ENCODE data around the gene ADCY2. TPM values are rescaled to one million over a fixed set of nuclear protein-coding genes. Genes with fewer than 3 reads are reported as not detected.

ADCY2 gene
- total RNA-seq, 1 experiment from 2014 or later = 17.3 TPM

DNA sequence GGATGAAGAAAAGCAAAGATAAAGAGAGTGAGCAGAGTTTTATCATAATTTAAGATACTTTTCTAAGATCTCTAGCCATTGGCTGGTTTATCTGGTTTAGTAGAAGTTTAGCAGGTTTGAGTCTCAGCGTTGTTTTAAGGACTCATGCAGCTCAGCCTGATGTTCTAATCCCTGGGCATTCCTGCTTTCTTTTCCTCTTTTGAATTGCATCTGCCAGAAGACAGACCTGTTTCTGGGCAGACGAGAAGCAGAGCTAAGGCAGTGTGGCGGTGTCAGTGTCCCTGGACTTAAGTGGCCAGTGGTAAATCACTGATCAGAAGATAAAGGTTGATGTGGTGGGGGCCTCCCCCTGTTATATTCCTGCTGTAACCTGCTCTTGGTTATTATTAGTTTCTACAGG, 138.6 kb downstream of the ADCY2 start:
- H3K36me3 ChIP-seq (replicated peaks; ENCODE audit: control insufficient read depth, insufficient read depth, low read length) = peaks cover 3% of the 10 kb centered on the region; the same call in 1 of the 2 replicates
- no peaks in the 10 kb centered on the region for H3K27me3 ChIP-seq (ENCODE audit: control insufficient read depth, insufficient read depth, low read length)
- no peak for DNase-seq
- H3K4me3 ChIP-seq (ENCODE audit: insufficient read depth, low read depth, low read length) = no peak overlapping the region

DNA sequence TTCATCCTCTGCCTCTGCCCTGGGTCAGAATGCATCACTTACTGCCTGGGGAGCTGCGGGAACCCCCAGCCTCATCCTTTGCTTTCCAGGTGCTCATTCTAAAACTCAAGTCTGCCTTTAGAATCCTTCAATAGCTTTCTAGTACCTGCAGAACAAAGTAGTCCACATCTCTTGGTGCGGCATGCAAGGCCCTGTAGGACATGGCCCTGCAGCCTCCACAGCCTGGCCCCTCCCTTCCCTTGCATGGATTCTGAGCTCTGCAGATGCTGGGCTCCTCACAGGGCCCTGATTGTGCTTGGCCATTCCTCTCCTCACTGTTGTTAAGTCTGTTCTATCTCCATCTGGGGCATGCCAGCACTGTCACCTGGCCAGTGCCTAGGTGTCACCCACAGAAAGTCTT, 141.6 kb downstream of the ADCY2 start:
- no peaks in the 10 kb centered on the region for H3K27me3 ChIP-seq (ENCODE audit: control insufficient read depth, insufficient read depth, low read length)
- H3K36me3 ChIP-seq (replicated peaks; ENCODE audit: control insufficient read depth, insufficient read depth, low read length) = no peaks in the 10 kb centered on the region; the same call in 1 of the 2 replicates
- DNase-seq = no peak
- H3K4me3 ChIP-seq (ENCODE audit: insufficient read depth, low read depth, low read length) = no peak overlapping the region

DNA sequence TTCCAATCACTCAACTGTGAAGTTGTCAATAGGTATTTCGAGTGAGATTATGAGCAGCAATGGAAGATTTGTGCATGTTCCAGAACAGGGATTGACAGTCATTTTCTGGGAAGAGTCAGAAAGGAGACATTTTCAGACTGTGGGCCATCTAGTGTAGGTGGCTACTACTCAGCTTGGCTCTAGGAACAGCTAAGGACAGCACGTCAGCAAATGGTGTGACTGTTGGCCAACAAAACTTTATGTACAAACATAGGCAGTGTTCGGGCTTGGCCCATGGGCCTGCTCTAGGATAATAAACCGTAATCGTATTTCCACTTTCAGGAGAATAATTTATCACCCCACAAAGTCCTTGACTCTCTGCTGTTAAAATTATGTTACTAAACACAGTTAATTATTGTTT, 143.6 kb downstream of the ADCY2 start:
- H3K27me3 ChIP-seq (ENCODE audit: control insufficient read depth, insufficient read depth, low read length) = no peaks in the 10 kb centered on the region
- DNase-seq = no peak
- peaks cover 1% of the 10 kb centered on the region; the same call in 1 of the 2 replicates for H3K36me3 ChIP-seq (replicated peaks; ENCODE audit: control insufficient read depth, insufficient read depth, low read length)
- H3K4me3 ChIP-seq (ENCODE audit: insufficient read depth, low read depth, low read length) = no peak overlapping the region

DNA sequence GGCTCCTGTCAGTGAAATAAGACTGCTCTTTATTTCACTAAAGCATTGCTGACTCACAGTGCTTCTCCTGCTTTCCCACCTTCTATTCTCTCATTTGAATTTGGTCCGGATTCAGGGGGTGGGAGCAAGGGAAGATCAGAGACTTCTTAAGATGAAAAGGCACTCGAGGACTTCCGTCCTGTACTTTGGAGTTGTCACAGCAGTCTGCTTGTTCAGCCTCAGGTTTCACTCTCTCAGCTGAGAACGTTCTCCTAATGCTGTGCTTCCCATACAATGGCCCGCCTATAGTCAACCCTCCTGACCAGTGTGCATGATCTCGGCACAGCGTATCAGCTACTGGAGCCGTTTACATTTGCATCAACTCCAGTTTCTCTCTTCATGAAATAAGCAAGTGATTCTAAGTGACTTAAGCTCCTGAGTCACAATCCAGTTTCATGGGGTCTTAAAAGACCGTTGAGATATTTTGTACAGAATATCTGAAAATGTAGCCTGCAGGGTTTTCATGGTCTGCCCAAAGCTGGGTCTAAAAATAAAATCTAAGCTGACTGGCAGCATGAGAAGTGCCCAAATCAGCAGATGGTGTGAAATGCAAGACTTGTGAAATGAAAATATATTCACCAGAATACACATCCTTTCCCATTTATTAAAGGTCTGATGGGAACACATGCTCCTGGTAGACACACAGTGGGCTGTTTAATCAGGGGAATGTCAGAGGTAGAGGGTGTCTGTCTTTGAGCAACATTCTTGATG, 145.0 kb downstream of the ADCY2 start:
- H3K36me3 ChIP-seq (replicated peaks; ENCODE audit: control insufficient read depth, insufficient read depth, low read length) = peaks cover 1% of the 10 kb centered on the region; the same call in 1 of the 2 replicates
- DNase-seq = no peak
- H3K27me3 ChIP-seq (ENCODE audit: control insufficient read depth, insufficient read depth, low read length) = no peaks in the 10 kb centered on the region
- H3K4me3 ChIP-seq (ENCODE audit: insufficient read depth, low read depth, low read length) = no peak overlapping the region

DNA sequence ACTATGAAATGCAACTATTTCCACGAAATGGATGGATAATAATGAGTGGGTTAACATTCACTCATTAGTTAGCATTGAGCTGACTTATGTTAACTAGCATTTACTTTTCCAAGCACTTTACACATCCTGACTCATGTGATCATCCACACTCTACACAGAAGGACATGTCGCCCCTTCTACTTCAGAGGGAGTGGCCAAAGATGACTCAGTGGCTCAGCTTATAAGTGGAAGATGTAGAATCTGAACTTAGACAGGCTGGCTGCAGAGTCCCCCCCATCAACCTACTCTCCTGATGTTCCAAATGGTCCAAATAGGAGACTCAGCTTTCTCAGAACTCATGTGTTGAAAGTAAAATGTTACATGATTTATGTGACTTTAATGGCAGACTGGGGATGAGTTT, 146.0 kb downstream of the ADCY2 start:
- no peak for DNase-seq
- Histone ChIP-seq H3K27me3 (ENCODE audit: control insufficient read depth, insufficient read depth, low read length) (no peaks in the 10 kb centered on the region), H3K4me3 (ENCODE audit: insufficient read depth, low read depth, low read length) (no peak overlapping the region), H3K36me3 (replicated peaks; ENCODE audit: control insufficient read depth, insufficient read depth, low read length) (peaks cover 2% of the 10 kb centered on the region)

DNA sequence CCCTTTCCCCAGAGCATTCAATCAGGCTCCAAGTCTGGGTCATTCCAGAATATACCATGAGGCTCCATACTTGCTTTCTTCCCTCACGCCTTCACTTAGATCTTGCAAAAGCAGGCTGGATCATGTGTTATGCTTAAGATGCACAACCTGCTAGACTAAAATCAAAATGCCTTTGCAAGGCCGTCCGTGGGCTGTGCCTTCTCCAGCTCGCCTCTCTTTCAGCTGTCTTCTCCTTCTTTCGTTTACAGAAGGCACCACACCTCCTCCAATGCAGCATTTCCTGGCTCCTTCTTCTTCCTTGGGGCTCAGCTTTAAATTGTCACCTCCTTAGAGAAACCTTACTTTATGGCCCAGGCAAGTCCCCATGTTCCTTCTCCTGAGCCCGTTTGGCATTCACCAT, 150.6 kb downstream of the ADCY2 start:
- H3K36me3 ChIP-seq (replicated peaks; ENCODE audit: control insufficient read depth, insufficient read depth, low read length) = peaks cover 9% of the 10 kb centered on the region
- no peak overlapping the region for H3K4me3 ChIP-seq (ENCODE audit: insufficient read depth, low read depth, low read length)
- DNase-seq = no peak
- H3K27me3 ChIP-seq (ENCODE audit: control insufficient read depth, insufficient read depth, low read length) = no peaks in the 10 kb centered on the region

DNA sequence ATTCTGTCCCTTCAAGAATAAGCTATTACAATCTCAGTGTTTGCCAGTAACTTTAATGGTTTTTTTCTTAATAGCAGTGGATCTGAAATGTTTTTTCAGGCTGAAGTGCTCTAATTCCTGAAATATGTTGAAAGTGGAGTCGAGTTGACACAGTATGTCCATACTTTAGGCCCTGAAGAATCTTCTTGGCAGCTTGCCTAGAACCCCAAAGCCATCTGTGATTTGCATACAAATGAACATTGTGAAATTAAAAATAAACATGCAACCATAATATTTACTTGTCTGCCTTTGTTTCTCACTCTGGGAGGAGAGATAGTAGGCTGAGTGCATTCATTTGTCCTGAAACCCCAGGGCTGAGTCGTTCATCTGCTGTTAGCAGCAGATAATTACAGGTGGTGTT, 152.7 kb downstream of the ADCY2 start:
- Histone ChIP-seq H3K27me3 (ENCODE audit: control insufficient read depth, insufficient read depth, low read length) (no peaks in the 10 kb centered on the region), H3K4me3 (ENCODE audit: insufficient read depth, low read depth, low read length) (no peak overlapping the region), H3K36me3 (replicated peaks; ENCODE audit: control insufficient read depth, insufficient read depth, low read length) (peaks cover 9% of the 10 kb centered on the region)
- DNase-seq = no peak

DNA sequence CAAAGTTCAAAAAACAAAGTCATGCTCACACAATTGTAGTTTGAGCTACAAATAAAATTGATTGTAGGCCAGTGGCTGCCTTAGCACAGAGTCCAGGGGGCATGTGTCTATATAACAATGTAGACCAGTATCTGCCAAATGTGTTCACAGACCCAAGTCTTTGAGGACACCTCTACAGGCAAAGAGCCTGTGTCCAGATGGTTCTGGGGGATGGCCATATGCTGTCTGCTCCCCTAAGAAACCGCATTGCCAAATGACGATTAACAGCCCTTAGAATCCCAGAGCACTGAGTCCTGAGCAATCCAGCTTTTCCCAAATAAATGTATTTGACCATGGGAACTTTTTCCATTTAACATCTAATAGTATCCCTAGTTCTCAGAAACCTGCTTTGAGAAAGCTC, 169.6 kb downstream of the ADCY2 start:
- DNase-seq = no peak
- H3K4me3 ChIP-seq (ENCODE audit: insufficient read depth, low read depth, low read length) = no peak overlapping the region
- no peaks in the 10 kb centered on the region for H3K27me3 ChIP-seq (ENCODE audit: control insufficient read depth, insufficient read depth, low read length)
- H3K36me3 ChIP-seq (replicated peaks; ENCODE audit: control insufficient read depth, insufficient read depth, low read length) = no peaks in the 10 kb centered on the region; the same call in 1 of the 2 replicates

DNA sequence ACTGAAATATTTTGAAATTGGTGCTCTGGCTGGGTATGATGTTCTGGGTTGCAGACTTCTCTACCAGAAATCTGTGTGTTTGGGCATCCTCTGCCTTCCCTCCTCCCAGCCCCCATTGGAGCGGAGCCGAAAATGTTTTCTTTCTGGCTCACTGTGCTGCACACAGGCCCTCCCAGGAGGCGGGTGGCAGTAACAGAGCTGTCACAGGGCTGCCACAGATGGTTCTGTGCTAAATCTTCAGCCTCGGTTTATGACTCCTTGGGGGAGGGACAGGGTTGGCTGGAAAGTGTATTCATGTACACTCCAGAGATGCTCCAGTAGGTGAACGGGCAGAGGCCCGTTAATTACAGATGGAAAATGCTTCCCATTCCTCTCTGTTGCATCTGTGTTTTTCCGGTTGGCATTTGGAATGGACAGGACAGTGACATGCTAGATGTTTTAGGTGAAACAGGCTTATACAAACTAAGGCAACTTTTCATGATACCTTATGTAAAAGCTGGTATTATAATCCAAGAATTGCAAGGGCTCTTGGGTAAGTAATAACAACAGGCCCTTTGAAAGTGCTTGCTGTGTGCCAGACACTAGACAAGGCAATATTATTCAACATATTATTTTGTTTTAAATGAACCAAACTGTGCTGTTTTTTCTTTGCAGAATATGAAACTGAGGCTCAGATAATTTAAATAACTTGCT, 180.2 kb downstream of the ADCY2 start:
- Histone ChIP-seq H3K4me3 (ENCODE audit: insufficient read depth, low read depth, low read length) (no peak overlapping the region), H3K27me3 (ENCODE audit: control insufficient read depth, insufficient read depth, low read length) (no peaks in the 10 kb centered on the region), H3K36me3 (replicated peaks; ENCODE audit: control insufficient read depth, insufficient read depth, low read length) (no peaks in the 10 kb centered on the region; the same call in 1 of the 2 replicates)
- no peak for DNase-seq

DNA sequence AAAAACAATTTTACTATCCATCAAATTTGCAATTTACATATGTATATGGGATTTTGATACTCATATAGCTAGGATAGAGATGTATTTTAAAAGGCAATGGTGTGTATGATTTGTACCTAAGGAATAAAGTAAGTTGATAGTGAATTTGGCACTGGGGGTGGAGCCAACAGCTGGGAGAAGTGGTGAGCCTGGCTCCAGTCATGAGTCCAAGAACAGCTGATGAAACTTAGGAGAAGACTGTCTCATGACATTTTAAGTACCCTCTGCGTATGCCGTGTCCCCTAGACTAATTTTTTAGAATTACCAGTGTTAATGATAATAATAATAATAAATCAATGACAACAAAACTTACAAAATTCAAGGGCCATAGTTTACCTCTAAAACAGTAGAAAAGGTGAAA, 181.4 kb downstream of the ADCY2 start:
- Histone ChIP-seq H3K36me3 (replicated peaks; ENCODE audit: control insufficient read depth, insufficient read depth, low read length) (no peaks in the 10 kb centered on the region), H3K27me3 (ENCODE audit: control insufficient read depth, insufficient read depth, low read length) (no peaks in the 10 kb centered on the region), H3K4me3 (ENCODE audit: insufficient read depth, low read depth, low read length) (no peak overlapping the region)
- no peak for DNase-seq

DNA sequence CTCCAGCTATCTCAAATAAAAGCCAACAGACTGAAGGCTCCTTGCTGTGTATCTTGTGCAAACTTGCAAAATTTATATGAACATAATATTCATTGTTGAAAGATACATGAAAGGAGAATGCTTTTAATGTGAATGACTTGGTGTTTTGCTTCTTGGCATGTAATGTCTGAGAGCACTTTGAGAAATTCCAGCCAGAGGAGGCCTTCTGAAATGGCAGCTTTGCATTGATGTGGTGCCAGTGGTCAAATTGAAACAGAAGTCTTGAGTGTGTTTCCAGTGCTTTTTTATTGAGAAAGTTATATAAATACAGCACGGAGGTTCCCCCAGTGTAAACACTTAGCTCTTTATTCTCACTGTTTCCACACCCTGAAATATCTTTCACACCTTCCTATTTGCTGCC, 182.1 kb downstream of the ADCY2 start:
- DNase-seq = no peak
- no peaks in the 10 kb centered on the region for H3K36me3 ChIP-seq (replicated peaks; ENCODE audit: control insufficient read depth, insufficient read depth, low read length)
- H3K27me3 ChIP-seq (ENCODE audit: control insufficient read depth, insufficient read depth, low read length) = no peaks in the 10 kb centered on the region
- no peak overlapping the region for H3K4me3 ChIP-seq (ENCODE audit: insufficient read depth, low read depth, low read length)

DNA sequence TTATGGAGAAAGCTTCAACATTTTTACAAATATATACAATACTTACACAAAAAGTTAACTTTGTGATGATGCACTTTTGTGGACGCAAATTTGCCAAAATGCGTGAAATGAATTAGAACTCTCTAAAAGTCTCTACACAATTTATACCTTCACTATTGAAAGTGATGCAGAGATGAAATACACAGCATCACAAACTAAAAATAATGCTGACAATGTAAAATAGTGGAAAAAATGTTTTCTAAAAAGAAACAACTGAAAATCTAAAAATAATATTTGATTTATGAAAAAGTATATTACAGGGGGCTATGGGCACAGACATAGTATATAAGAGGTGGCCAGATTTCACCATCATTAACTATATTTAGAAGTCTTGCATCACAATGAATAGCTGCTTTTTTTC, 188.8 kb downstream of the ADCY2 start:
- Histone ChIP-seq H3K27me3 (ENCODE audit: control insufficient read depth, insufficient read depth, low read length) (no peaks in the 10 kb centered on the region), H3K4me3 (ENCODE audit: insufficient read depth, low read depth, low read length) (no peak overlapping the region), H3K36me3 (replicated peaks; ENCODE audit: control insufficient read depth, insufficient read depth, low read length) (peaks cover 1% of the 10 kb centered on the region)
- no peak for DNase-seq

DNA sequence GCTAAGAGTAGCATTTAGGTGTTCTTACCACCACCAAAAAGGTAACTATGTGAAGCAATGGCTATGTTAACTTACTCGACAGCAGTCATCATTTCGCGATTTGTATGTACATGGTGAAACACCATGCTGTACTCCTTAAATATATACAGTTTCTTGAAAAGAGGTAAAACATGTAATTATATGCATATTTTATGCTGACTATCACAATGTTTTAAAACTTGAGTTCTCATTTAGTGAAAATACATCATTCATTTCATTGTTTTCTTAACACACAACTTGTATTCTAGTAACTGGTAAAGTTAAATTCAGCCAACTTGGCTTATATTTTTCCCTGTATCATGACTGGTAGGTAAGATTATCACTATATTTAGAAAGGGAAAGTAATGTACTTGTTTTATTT, 189.9 kb downstream of the ADCY2 start:
- peaks cover 1% of the 10 kb centered on the region for H3K36me3 ChIP-seq (replicated peaks; ENCODE audit: control insufficient read depth, insufficient read depth, low read length)
- no peak for DNase-seq
- no peak overlapping the region for H3K4me3 ChIP-seq (ENCODE audit: insufficient read depth, low read depth, low read length)
- H3K27me3 ChIP-seq (ENCODE audit: control insufficient read depth, insufficient read depth, low read length) = no peaks in the 10 kb centered on the region

DNA sequence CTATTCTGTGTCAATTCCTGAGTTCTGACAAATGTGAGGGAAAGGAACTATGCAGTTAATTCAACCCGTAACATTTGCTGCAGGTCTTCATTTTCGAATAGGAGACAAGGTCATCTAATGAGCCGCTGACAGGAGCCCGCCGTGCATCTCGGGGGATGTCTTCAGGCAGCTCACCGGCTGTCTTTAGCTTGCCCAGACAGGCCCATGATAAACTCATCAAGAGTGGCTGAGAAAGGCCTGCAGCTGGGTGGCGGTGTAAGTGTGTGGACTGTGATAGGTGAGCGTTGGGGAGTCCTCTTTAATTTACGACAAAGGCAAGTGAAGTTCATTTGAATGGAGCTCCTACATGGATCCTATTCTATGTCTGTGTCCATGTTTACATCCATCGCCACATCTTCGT, 190.5 kb downstream of the ADCY2 start:
- no peak overlapping the region for H3K4me3 ChIP-seq (ENCODE audit: insufficient read depth, low read depth, low read length)
- DNase-seq = no peak
- H3K36me3 ChIP-seq (replicated peaks; ENCODE audit: control insufficient read depth, insufficient read depth, low read length) = peaks cover 1% of the 10 kb centered on the region
- no peaks in the 10 kb centered on the region for H3K27me3 ChIP-seq (ENCODE audit: control insufficient read depth, insufficient read depth, low read length)

DNA sequence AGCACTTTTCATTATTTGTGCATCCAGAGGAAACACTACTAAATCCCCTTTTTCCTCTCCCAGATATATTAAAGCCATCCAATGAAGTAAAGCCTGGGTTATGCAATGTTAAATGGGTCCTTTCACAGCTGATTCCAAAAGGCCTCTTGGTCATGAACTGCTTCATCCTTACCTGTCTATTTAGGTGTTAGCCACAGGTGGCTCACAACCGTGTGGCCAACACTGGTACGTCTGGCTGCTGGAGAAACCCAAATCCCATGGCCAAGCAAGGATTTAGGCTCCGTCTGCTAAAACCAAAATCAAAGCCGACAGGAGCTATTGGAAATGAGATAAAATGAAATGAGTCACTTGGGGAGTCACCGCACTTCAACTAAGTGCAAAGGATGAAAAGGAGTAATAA, 193.9 kb downstream of the ADCY2 start:
- H3K27me3 ChIP-seq (ENCODE audit: control insufficient read depth, insufficient read depth, low read length) = no peaks in the 10 kb centered on the region
- no peak for DNase-seq
- H3K36me3 ChIP-seq (replicated peaks; ENCODE audit: control insufficient read depth, insufficient read depth, low read length) = peaks cover 1% of the 10 kb centered on the region
- H3K4me3 ChIP-seq (ENCODE audit: insufficient read depth, low read depth, low read length) = no peak overlapping the region
